Measurements from ENCODE around the gene MTUS2. TPM values are rescaled to one million over a fixed set of nuclear protein-coding genes. Genes with fewer than 3 reads are reported as not detected.
A peak's percentile ranks its signal among the peaks of the same experiment; 100 is the strongest.

Gene MTUS2
- total and polyA plus RNA-seq, 8 donors: 0.12 to 28.1 (median 3.5) TPM; not detected in 1

- Histone ChIP-seq H3K27me3 (no peaks in the 10 kb centered on the region), H3K27ac (no peak overlapping the region), H3K4me3 (no peak overlapping the region), H3K4me1 (peaks cover 0 to 12% (median 2%) of the 10 kb centered on the region in 4 donors), H3K36me3 (no peaks in the 10 kb centered on the region), H3K9me3 (no peaks in the 10 kb centered on the region)
- 75 to 87% (median 78%) methylated on average over 6 of the region's 6 CpGs for WGBS, 5 donors
- intact Hi-C loops (cut with DNase I; ENCODE audit: low total_unique reads): no loop called here
- TF ChIP-seq POLR2A (IDR thresholded peaks at IDR 0.05) (no peak), POLR2AphosphoS5 (IDR thresholded peaks at IDR 0.05) (no peak), CTCF (IDR thresholded peaks at IDR 0.05) (peak in 1 of 7 experiments; percentile 11)
- no peak for DNase-seq
Measured at GRCh38 chr13:29454931-29455481, 634.9 kb downstream of the MTUS2 start.

- H3K4me1 ChIP-seq: peaks cover 0 to 12% (median 2%) of the 10 kb centered on the region in 4 donors
- H3K27ac ChIP-seq: no peak overlapping the region
- DNase-seq: no peak
- H3K4me3 ChIP-seq: no peak overlapping the region
- TF ChIP-seq CTCF (IDR thresholded peaks at IDR 0.05) (no peak), POLR2A (IDR thresholded peaks at IDR 0.05) (no peak)
- H3K36me3 ChIP-seq: no peaks in the 10 kb centered on the region
- H3K9me3 ChIP-seq: no peaks in the 10 kb centered on the region
- WGBS, 5 donors: 72 to 100% (median 82%) methylated on average over 1 of the region's 1 CpG
- intact Hi-C loops (cut with DNase I; ENCODE audit: low total_unique reads): no loop called here
- H3K27me3 ChIP-seq: no peaks in the 10 kb centered on the region
Measured at GRCh38 chr13:29456419-29456818, 636.3 kb downstream of the MTUS2 start.

GRCh38 chr13:29457299-29457698 lies 637.2 kb downstream of the MTUS2 start:
- H3K9me3 ChIP-seq: no peaks in the 10 kb centered on the region
- intact Hi-C loops (cut with DNase I; ENCODE audit: low total_unique reads): no loop called here
- H3K4me3 ChIP-seq: no peak overlapping the region
- DNase-seq: no peak
- H3K27me3 ChIP-seq: no peaks in the 10 kb centered on the region
- H3K36me3 ChIP-seq: no peaks in the 10 kb centered on the region
- TF ChIP-seq CTCF (IDR thresholded peaks at IDR 0.05): no peak
- no peak overlapping the region for H3K27ac ChIP-seq
- H3K4me1 ChIP-seq: peaks cover 0 to 12% (median 2%) of the 10 kb centered on the region in 4 donors

GRCh38 chr13:29458419-29458818 lies 638.3 kb downstream of the MTUS2 start:
- no peak for DNase-seq
- no peaks in the 10 kb centered on the region for H3K36me3 ChIP-seq
- TF ChIP-seq EP300 (IDR thresholded peaks at IDR 0.05) (no peak), CTCF (IDR thresholded peaks at IDR 0.05) (no peak), POLR2A (IDR thresholded peaks at IDR 0.05) (no peak), POLR2AphosphoS5 (IDR thresholded peaks at IDR 0.05) (no peak)
- H3K27me3 ChIP-seq: no peaks in the 10 kb centered on the region
- no peak overlapping the region for H3K4me3 ChIP-seq
- H3K9me3 ChIP-seq: no peaks in the 10 kb centered on the region
- no peak overlapping the region for H3K27ac ChIP-seq
- WGBS, 5 donors: 93 to 100% (median 95%) methylated on average over 1 of the region's 1 CpG
- intact Hi-C loops (cut with DNase I; ENCODE audit: low total_unique reads): no loop called here
- peaks cover 0 to 4% (median 1%) of the 10 kb centered on the region in 4 donors for H3K4me1 ChIP-seq

Data from stomach (tissue), 9 donors.